Urothelium cell line (cell line): Measurements from ENCODE around the gene SH3D21.

Experiments used
- DNase-seq: peaks from one replicate; pipeline ENCODE4 v3.0.0; 2011; ENCODE audit warnings: low spot score, mixed read lengths
- FAIRE-seq: peaks from 2 replicates; lab custom pipeline; 2011; peaks lifted over from hg19 to GRCh38; lab: Jason Lieb, UNC

The SH3D21 gene

DNA sequence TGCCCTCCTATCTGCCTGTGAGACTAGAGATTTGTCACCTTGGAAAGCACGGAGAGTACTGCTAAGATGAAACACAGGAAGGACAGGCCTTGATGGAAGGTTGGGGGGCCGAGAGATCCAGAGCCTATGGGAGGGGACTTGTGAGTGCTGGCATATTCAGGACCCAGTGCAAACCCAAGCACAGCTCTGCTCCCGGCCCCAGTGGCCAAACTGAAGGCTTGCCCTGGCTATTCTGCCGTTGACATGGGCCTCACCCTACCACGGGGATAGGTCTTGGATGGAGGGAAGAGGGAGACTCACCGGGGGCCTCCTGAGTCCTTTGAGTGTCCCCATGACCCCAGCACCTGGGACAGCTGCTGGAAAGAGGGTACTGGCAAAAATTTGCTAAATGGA, 21.9 kb downstream of the SH3D21 start:
- no peak for FAIRE-seq
- DNase-seq, result no peak

GRCh38 chr1:36328713-36329112, 22.5 kb downstream of the SH3D21 start:
- no peak for DNase-seq
- FAIRE-seq, result no peak

DNA sequence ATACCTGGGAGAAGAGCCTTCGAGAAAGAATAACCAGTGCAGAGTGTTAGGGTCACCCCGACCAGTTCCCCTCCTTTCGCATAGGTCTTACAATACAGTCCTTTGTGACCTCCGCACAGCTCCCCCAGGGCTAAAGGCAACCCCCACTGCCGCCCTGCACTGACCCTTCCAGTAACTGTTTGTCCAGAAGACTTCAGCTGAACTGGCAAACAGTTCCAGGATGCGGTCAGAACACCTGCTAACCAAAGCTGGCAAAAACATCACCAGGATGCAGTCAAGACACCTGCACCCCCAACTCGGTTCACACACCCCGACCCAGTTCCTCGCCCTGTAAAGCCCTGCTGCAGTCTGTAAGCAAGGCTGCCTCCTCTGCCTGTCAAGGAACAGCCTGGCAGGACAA, 23.6 kb downstream of the SH3D21 start:
- FAIRE-seq, result no peak
- DNase-seq, result no peak

DNA sequence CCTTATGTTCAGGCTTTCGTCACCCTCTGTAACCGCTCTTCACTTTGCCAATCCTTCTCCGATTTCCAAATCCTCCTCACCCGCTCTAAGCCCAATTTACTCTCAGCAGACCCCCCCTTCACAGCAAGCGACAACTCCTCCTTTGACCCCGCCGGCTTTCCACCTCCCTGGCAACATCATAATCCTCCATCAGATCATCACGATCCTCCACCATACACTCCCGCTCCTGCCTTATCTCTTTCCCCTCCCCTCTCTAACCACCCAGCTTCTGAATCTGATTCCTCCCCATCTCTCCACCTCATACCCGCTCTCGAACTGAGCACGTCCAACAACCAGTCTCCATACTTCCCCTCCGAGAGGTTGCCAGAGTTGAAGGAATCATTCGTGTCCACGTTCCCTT, 24.8 kb downstream of the SH3D21 start:
- no peak for FAIRE-seq
- no peak for DNase-seq

GRCh38 chr1:36337830-36338229, 31.7 kb downstream of the SH3D21 start:
- FAIRE-seq (no peak), DNase-seq (no peak)

GRCh38 chr1:36339215-36339614, 33.0 kb downstream of the SH3D21 start:
- FAIRE-seq (no peak), DNase-seq (no peak)

DNA sequence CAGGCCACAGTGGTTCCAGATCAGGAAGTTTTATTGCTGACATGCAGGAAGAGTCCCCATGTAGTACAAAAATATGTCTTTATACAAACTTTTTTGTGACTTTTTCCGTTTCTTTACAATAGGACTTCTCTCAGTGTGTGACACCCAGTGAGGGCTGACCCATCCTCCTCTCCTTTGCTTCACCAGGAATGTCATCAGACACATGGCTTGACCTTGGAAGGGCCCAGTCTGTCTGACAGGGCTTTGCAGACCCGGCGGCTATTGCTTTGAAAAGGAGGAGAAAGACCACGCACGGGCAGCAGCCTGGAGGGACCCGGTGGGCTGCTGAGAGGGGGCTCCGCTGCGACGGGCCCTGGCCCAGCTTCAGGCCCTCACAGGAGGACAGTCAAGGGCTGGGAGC, 33.4 kb downstream of the SH3D21 start:
- DNase-seq (no peak), FAIRE-seq (no peak)

- no peak for FAIRE-seq
- no peak for DNase-seq
Measured at GRCh38 chr1:36341626-36342320, 35.6 kb downstream of the SH3D21 start.

DNA sequence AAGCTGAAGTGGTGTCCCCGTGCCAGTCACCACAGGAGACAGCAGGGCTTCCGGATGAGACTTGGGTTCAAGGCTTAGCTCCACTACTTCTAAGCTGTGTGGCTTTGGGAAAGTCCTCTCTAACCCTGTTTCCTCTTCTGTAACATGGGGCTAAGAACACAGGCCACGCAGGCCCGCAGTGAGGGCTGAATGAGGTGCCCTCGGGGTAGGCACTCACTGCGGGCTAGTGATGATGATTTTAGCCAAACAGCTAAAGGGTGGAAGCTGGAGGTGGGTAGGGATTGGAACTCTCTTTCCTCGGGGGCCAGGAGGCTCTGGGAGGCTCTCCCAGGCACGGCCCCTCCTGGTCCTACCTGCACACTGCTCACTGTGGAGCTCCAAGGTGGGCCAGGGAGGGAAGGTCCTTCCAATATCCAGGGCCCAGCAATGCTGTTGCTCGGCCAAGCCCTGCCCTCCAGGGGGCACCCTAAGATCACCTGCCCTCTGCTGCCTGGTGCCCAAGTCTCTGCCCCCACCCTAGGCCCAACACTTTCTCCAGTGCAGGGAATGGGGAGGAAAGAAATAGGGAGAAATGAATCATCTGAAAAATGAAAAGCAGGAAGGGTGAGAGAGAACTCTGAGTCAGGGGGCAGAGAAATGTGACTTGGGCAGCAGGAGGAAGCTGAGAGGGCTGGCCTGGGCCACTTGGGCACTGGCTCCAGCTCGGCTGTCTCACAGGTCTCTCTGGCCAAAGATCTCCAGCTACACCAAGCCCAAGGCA, 36.4 kb downstream of the SH3D21 start:
- DNase-seq (peak; percentile 36), FAIRE-seq (no peak)

- DNase-seq (no peak), FAIRE-seq (no peak)
Measured at GRCh38 chr1:36343651-36344394, 37.7 kb downstream of the SH3D21 start.

- DNase-seq (no peak), FAIRE-seq (no peak)
Measured at GRCh38 chr1:36344395-36344680, 38.2 kb downstream of the SH3D21 start.

DNA sequence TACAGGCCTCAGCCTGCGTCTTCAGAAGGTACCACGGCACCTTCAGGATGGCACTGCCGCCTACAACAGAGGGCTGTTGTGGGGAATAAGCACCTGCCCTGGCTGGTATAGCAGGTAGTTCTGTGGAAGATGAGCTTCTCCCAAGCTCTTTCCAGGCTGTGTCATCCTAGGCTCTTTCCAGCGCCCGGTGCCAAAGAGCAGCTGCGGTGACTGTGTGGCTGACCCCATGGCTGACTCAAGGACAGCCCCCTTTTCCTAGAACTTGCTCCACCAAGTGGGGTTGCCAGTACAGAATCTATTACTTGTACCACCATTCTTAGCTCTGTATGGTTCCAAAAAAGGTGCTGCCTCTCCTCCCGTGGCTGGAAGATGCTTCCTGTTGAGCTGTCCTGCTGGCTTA, 39.2 kb downstream of the SH3D21 start:
- FAIRE-seq (no peak), DNase-seq (no peak)

GRCh38 chr1:36346741-36347370, 40.7 kb downstream of the SH3D21 start:
- DNase-seq (no peak), FAIRE-seq (no peak)

GRCh38 chr1:36349241-36349671, 43.1 kb downstream of the SH3D21 start:
- DNase-seq, result no peak

GRCh38 chr1:36349839-36350238, 43.7 kb downstream of the SH3D21 start:
- DNase-seq (no peak), FAIRE-seq (no peak)

More at GRCh38 chr1:36349241-36349671, 43.1 kb downstream of the SH3D21 start:
- FAIRE-seq, result no peak

DNA sequence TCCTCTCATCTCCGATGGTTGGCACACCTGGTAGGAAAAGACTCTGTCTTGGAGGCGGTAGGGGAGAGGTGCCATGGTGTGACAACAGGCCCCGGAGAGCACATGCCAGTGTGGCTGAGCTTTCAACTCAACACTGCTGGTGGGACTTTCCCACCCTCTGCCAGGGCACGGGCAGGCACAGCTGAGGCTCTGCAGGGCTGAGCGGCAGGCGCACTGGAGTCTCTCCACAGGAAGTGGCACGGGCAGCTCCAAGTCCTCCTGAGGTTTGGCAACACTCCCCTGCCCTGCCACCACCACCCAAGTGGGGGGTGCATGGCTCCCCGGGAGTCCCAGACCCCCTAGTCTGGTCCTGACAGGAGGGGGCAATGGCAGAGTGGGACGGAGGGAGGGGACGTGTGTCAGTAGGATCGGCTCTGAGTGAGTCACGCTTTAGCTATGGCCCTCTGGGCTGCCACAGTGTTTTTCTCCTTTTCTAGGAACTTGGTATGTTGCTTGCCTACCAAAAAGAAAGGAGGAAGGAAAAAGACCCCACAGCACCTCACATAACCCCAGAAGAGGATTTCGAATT, 44.6 kb downstream of the SH3D21 start:
- FAIRE-seq (peak; percentile 85), DNase-seq (peak; percentile 80)

GRCh38 chr1:36351227-36351977, 45.2 kb downstream of the SH3D21 start:
- peak; percentile 72 for DNase-seq
- peak; percentile 77 for FAIRE-seq

DNA sequence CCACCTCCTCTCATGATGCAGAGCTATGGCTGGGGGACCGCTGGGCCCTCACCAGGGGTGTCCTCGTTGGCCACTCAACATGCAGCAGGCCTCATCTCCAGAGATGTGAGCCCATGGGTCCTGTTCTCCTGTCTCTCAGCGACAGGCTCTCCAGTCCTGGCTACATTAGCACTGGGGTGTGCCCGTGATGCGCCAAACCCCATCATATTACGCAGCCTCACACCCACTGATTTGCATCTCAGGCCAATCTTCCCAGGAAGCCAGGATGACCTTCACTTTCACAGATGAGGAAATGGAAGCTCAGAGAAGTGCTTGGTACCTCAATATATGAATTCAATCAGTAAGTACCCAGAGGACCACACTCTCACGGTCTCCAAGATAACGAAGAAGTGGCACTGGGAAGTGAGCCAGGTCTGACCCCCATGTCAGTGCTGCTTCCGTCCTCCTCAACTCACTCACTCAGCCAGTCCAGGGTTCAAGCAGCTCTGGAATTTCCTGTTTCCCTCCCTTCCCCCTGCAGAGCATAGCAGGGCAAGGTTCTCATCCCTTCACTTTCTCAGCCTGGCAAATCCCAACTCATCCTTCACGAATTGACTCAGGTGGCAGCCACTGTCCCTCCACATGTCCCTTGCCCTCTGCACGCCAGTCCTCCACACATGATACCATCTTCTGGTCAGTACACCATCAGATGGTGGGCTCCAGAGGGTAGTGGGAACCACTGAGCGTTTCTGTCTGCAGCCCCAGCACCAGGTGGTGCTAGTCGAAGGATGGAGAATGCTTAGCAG, 46.1 kb downstream of the SH3D21 start:
- FAIRE-seq, result no peak

More for the DNA sequence above, 46.1 kb downstream of the SH3D21 start:
- DNase-seq, result no peak
